Type B pancreatic cell (in vitro differentiated cells): ENCODE results near the gene LY9. TPM values are rescaled to one million over a fixed set of nuclear protein-coding genes. Genes with fewer than 3 reads are reported as not detected.
"Not testable (repeated sequence)": the region's sequence is repeated elsewhere in the genome, so short reads cannot be mapped to it uniquely, and the experiment has no call there.

Experiments used
- DNase-seq: peaks from one replicate; pipeline ENCODE4 v3.0.0; 2021; ENCODE audit warnings: mixed read lengths; ENCODE audit not compliant: unreplicated experiment; ENCODE audit errors: extremely low spot score
- H3K27ac Mint-ChIP-seq: 2 replicates; pipeline ENCODE4 v1.8.0; 2021; ENCODE audit warnings: mild to moderate bottlenecking, mixed read lengths
- H3K27me3 Mint-ChIP-seq: 2 replicates; pipeline ENCODE4 v1.8.0; 2021; ENCODE audit warnings: mixed read lengths
- H3K36me3 Mint-ChIP-seq: 2 replicates; pipeline ENCODE4 v1.8.0; 2021; ENCODE audit warnings: mixed read lengths
- H3K4me1 Mint-ChIP-seq: one replicate; pipeline ENCODE4 v1.8.0; 2021; ENCODE audit warnings: mixed read lengths; ENCODE audit not compliant: unreplicated experiment
- H3K4me3 Mint-ChIP-seq: 2 replicates; pipeline ENCODE4 v1.8.0; 2021; ENCODE audit warnings: mild to moderate bottlenecking, mixed read lengths
- H3K9me3 Mint-ChIP-seq: 2 replicates; pipeline ENCODE4 v1.8.0; 2021; ENCODE audit warnings: mixed read lengths
- CTCF ChIP-seq: fragments of 200-600 bp; sonication (generic); conservative IDR thresholded peaks from 2 replicates; pipeline ENCODE4 v1.5.0; 2021; ENCODE audit warnings: antibody characterized with exemption, mild to moderate bottlenecking
- total RNA-seq: library from RNA; stranded (reverse); gene quantifications from 2 replicates; pipeline ENCODE4 v1.2.1, GENCODE V29; 2021; ENCODE audit warnings: low replicate concordance

LY9 gene
- total RNA-seq, 1 donor from 2014 or later, result not detected

- H3K4me3 Mint-ChIP-seq, result no peak overlapping the region
- peak; percentile 69 for TF ChIP-seq CTCF
- no peaks in the 10 kb centered on the region for H3K36me3 Mint-ChIP-seq
- H3K9me3 Mint-ChIP-seq, result no peaks in the 10 kb centered on the region
- no peak for DNase-seq
- peaks cover 9% of the 10 kb centered on the region for H3K4me1 Mint-ChIP-seq
- H3K27me3 Mint-ChIP-seq, result peaks cover 2% of the 10 kb centered on the region
- no peak overlapping the region for H3K27ac Mint-ChIP-seq
These were observed 16.2 kb upstream of the LY9 start for GRCh38 chr1:160779626-160780397.

- H3K4me1 Mint-ChIP-seq, result peaks cover 9% of the 10 kb centered on the region
- H3K27ac Mint-ChIP-seq, result no peak overlapping the region
- no peaks in the 10 kb centered on the region for H3K9me3 Mint-ChIP-seq
- no peaks in the 10 kb centered on the region for H3K27me3 Mint-ChIP-seq
- no peak overlapping the region for H3K4me3 Mint-ChIP-seq
- H3K36me3 Mint-ChIP-seq, result no peaks in the 10 kb centered on the region
- DNase-seq, result no peak
- no peak for TF ChIP-seq CTCF
These were observed 15.6 kb upstream of the LY9 start for GRCh38 chr1:160780398-160780755.

GRCh38 chr1:160781186-160781766 is 14.7 kb upstream of the LY9 start:
- H3K36me3 Mint-ChIP-seq, result no peaks in the 10 kb centered on the region
- no peaks in the 10 kb centered on the region for H3K9me3 Mint-ChIP-seq
- H3K4me1 Mint-ChIP-seq, result peaks cover 9% of the 10 kb centered on the region
- H3K4me3 Mint-ChIP-seq, result peak overlapping the region; percentile 62
- DNase-seq, result no peak
- no peak for TF ChIP-seq CTCF
- no peaks in the 10 kb centered on the region for H3K27me3 Mint-ChIP-seq
- peak overlapping the region; percentile 94 for H3K27ac Mint-ChIP-seq

GRCh38 chr1:160781914-160782689 is 13.9 kb upstream of the LY9 start:
- TF ChIP-seq CTCF, result no peak
- peak overlapping the region; percentile 94 for H3K27ac Mint-ChIP-seq
- no peaks in the 10 kb centered on the region for H3K36me3 Mint-ChIP-seq
- H3K27me3 Mint-ChIP-seq, result no peaks in the 10 kb centered on the region
- H3K4me1 Mint-ChIP-seq, result peaks cover 9% of the 10 kb centered on the region
- no peak for DNase-seq
- peak overlapping the region; percentile 62 for H3K4me3 Mint-ChIP-seq
- no peaks in the 10 kb centered on the region for H3K9me3 Mint-ChIP-seq

- not testable (repeated sequence) for H3K4me1 Mint-ChIP-seq, H3K27ac Mint-ChIP-seq, H3K9me3 Mint-ChIP-seq, H3K4me3 Mint-ChIP-seq, H3K36me3 Mint-ChIP-seq, H3K27me3 Mint-ChIP-seq, DNase-seq
These were observed 12.8 kb upstream of the LY9 start for GRCh38 chr1:160782988-160783765.
